ENCODE data around the gene NBAS.

DNA sequence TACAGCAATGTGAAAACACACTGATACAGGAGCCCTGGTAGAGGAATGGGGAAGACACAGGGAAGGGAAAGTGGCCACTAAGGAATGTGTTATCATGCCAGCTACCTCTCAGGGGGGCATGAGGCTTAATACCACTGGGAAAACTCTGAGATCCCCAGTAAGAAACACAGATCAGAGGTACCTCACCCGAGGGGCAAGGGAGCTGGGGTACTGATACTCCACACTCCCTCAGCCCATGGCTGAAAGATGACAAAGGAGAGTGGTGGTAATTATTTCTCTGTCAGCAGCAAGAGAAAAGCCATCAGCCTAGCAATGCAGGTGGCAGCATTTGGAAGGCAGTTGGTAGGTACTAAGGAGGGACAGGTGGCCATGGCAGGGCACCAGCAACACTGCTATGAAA, 434.8 kb downstream of the NBAS start:
- TF ChIP-seq, protein P1, sequence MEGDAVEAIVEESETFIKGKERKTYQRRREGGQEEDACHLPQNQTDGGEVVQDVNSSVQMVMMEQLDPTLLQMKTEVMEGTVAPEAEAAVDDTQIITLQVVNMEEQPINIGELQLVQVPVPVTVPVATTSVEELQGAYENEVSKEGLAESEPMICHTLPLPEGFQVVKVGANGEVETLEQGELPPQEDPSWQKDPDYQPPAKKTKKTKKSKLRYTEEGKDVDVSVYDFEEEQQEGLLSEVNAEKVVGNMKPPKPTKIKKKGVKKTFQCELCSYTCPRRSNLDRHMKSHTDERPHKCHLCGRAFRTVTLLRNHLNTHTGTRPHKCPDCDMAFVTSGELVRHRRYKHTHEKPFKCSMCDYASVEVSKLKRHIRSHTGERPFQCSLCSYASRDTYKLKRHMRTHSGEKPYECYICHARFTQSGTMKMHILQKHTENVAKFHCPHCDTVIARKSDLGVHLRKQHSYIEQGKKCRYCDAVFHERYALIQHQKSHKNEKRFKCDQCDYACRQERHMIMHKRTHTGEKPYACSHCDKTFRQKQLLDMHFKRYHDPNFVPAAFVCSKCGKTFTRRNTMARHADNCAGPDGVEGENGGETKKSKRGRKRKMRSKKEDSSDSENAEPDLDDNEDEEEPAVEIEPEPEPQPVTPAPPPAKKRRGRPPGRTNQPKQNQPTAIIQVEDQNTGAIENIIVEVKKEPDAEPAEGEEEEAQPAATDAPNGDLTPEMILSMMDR (conservative IDR thresholded peaks at IDR 0.05): no peak
- no peak for TF ChIP-seq EZH2 (IDR thresholded peaks at IDR 0.05; ENCODE audit: low read depth)
